ENCODE results near the gene ATP1A2.

- TF ChIP-seq, protein P1, sequence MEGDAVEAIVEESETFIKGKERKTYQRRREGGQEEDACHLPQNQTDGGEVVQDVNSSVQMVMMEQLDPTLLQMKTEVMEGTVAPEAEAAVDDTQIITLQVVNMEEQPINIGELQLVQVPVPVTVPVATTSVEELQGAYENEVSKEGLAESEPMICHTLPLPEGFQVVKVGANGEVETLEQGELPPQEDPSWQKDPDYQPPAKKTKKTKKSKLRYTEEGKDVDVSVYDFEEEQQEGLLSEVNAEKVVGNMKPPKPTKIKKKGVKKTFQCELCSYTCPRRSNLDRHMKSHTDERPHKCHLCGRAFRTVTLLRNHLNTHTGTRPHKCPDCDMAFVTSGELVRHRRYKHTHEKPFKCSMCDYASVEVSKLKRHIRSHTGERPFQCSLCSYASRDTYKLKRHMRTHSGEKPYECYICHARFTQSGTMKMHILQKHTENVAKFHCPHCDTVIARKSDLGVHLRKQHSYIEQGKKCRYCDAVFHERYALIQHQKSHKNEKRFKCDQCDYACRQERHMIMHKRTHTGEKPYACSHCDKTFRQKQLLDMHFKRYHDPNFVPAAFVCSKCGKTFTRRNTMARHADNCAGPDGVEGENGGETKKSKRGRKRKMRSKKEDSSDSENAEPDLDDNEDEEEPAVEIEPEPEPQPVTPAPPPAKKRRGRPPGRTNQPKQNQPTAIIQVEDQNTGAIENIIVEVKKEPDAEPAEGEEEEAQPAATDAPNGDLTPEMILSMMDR (IDR thresholded peaks at IDR 0.05; ENCODE audit: insufficient read depth, low read length, poor library complexity, severe bottlenecking), result no peak
- TF ChIP-seq EZH2phosphoT487 (conservative IDR thresholded peaks at IDR 0.05; ENCODE audit: low read length), result no peak
These were observed 47.3 kb upstream of the ATP1A2 start for GRCh38 chr1:160068225-160068624.

All from SU-DHL-6 (cell line).